Gastroesophageal sphincter (tissue), 4 donors: ENCODE data around the gene CNNM3. TPM values are rescaled to one million over a fixed set of nuclear protein-coding genes. Genes with fewer than 3 reads are reported as not detected.
A peak's percentile ranks its signal among the peaks of the same experiment; 100 is the strongest.

Source experiments
- ATAC-seq: fragments of 150-250 bp; one replicate; pipeline ENCODE4 v1.9.1; 2016; ENCODE audit warnings: mild to moderate bottlenecking, moderate library complexity
- H3K27ac ChIP-seq, 4 donors: fragments of 200-600 bp; sonication (generic) in 3 of 4; 1 replicate in 3 of 4; 2 replicates in 1 of 4; pipeline ENCODE4 v1.5.1; 2016 to 2019
- H3K27me3 ChIP-seq: fragments of 200-600 bp; sonication (generic); one replicate; pipeline ENCODE4 v1.5.1; 2019
- H3K36me3 ChIP-seq, 2 donors: fragments of 200-600 bp; sonication (generic); one replicate each; pipeline ENCODE4 v1.5.1; 2019; ENCODE audit warnings: control low read depth in 1 of 2
- H3K4me1 ChIP-seq, 3 donors: fragments of 200-600 bp; sonication (generic); 1 replicate in 2 of 3; 2 replicates in 1 of 3; pipeline ENCODE4 v1.5.1; 2016 to 2019; ENCODE audit warnings: control low read depth in 2 of 3
- H3K4me3 ChIP-seq, 2 donors: fragments of 200-600 bp; sonication (generic); one replicate each; pipeline ENCODE4 v1.5.1; 2019; ENCODE audit warnings: mild to moderate bottlenecking in 1 of 2, moderate library complexity in 1 of 2
- H3K9me3 ChIP-seq, 3 donors: fragments of 200-600 bp; sonication (generic); one replicate each; pipeline ENCODE4 v1.5.1; 2017 to 2019; ENCODE audit warnings: control low read depth in 2 of 3
- CTCF ChIP-seq, 4 experiments: fragments of 200-600 bp in 2 of 4; fragments of 450-650 bp in 2 of 4; sonication (generic) in 1 of 4; IDR thresholded peaks; one replicate each; pipeline ENCODE4 v1.5.1; 2017 to 2019; ENCODE audit warnings: antibody characterized with exemption in 4 of 4, mild to moderate bottlenecking in 2 of 4, moderate library complexity in 2 of 4
- EP300 ChIP-seq: sonication (generic); formaldehyde crosslinking; IDR thresholded peaks from one replicate; pipeline ENCODE4 v1.6.1; 2017; ENCODE audit warnings: antibody characterized with exemption, mild to moderate bottlenecking
- POLR2A ChIP-seq, 2 donors: fragments of 450-650 bp; IDR thresholded peaks; one replicate each; pipeline ENCODE4 v1.6.1; 2017; ENCODE audit warnings: antibody characterized with exemption in 2 of 2, mild to moderate bottlenecking in 2 of 2, moderate library complexity in 1 of 2
- POLR2AphosphoS5 ChIP-seq: sonication (generic); formaldehyde crosslinking; IDR thresholded peaks from one replicate; pipeline ENCODE4 v1.6.1; 2017; ENCODE audit warnings: antibody characterized with exemption
- WGBS, 2 donors: methylation state at CpG; one replicate each; pipeline ENCODE4 v1.1.5; 2018; ENCODE audit warnings: low coverage in 1 of 2; 5-methylcytosine and 5-hydroxymethylcytosine counted together
- total RNA-seq, 4 donors: library from RNA; depleted of rRNA; stranded (reverse); fragments of >200 nt; gene quantifications; one replicate each; pipeline ENCODE4 v1.1.0, GENCODE V29; 2016

CNNM3 gene
- total RNA-seq, 4 donors from 2014 or later: 10.4 to 21.6 (median 18.9) TPM

- Histone ChIP-seq H3K9me3 (no peaks in the 10 kb centered on the region), H3K27me3 (no peaks in the 10 kb centered on the region), H3K4me3 (no peak overlapping the region), H3K36me3 (no peaks in the 10 kb centered on the region), H3K4me1 (peaks cover 0 to 27% (median 4%) of the 10 kb centered on the region in 3 donors), H3K27ac (no peak overlapping the region)
- TF ChIP-seq POLR2AphosphoS5 (no peak), EP300 (no peak), CTCF (IDR thresholded peaks at IDR 0.05) (no peak), POLR2A (IDR thresholded peaks at IDR 0.05) (no peak)
- ATAC-seq: no peak
- 0 to 50% methylated on average over 1 of the region's 1 CpG for WGBS, 2 donors
Measured at GRCh38 chr2:96775160-96775559, 40.9 kb upstream of the CNNM3 start.

- H3K4me3 ChIP-seq: no peak overlapping the region
- H3K4me1 ChIP-seq: peaks cover 0 to 24% (median 9%) of the 10 kb centered on the region in 3 donors
- no peak overlapping the region for H3K27ac ChIP-seq
- no peaks in the 10 kb centered on the region for H3K36me3 ChIP-seq
- 80 to 85% methylated on average over 3 of the region's 4 CpGs for WGBS, 2 donors
- no peak for TF ChIP-seq CTCF (IDR thresholded peaks at IDR 0.05)
- TF ChIP-seq EP300: no peak
- TF ChIP-seq POLR2AphosphoS5: no peak
- no peak for TF ChIP-seq POLR2A (IDR thresholded peaks at IDR 0.05)
- H3K9me3 ChIP-seq: no peaks in the 10 kb centered on the region
- H3K27me3 ChIP-seq: no peaks in the 10 kb centered on the region
- ATAC-seq: no peak
Measured at GRCh38 chr2:96783388-96783787, 32.7 kb upstream of the CNNM3 start.

- H3K36me3 ChIP-seq: no peaks in the 10 kb centered on the region
- no peaks in the 10 kb centered on the region for H3K27me3 ChIP-seq
- H3K4me3 ChIP-seq: no peak overlapping the region
- ATAC-seq: no peak
- WGBS, 2 donors: 82% methylated on average over 2 of the region's 3 CpGs; no CpG with 5 or more reads in 1 of the 2 donors
- no peak for TF ChIP-seq POLR2A (IDR thresholded peaks at IDR 0.05)
- TF ChIP-seq POLR2AphosphoS5: no peak
- no peak for TF ChIP-seq EP300
- TF ChIP-seq CTCF (IDR thresholded peaks at IDR 0.05): no peak
- peaks cover 0 to 36% (median 15%) of the 10 kb centered on the region in 3 donors for H3K4me1 ChIP-seq
- no peaks in the 10 kb centered on the region for H3K9me3 ChIP-seq
- H3K27ac ChIP-seq: peak overlapping the region in 2 of 4 donors; percentile 67 to 71
Measured at GRCh38 chr2:96787411-96787810, 28.7 kb upstream of the CNNM3 start.

GRCh38 chr2:96788442-96789244 is 27.4 kb upstream of the CNNM3 start:
- peaks cover 0 to 45% (median 15%) of the 10 kb centered on the region in 3 donors for H3K4me1 ChIP-seq
- peak overlapping the region in 3 of 4 donors; percentile 59 to 71 (median 67) for H3K27ac ChIP-seq
- H3K27me3 ChIP-seq: no peaks in the 10 kb centered on the region
- 75 to 80% methylated on average over 2 to 4 of the region's 17 CpGs for WGBS, 2 donors
- no peak overlapping the region for H3K4me3 ChIP-seq
- TF ChIP-seq CTCF (IDR thresholded peaks at IDR 0.05): no peak
- TF ChIP-seq POLR2AphosphoS5: no peak
- TF ChIP-seq EP300: no peak
- TF ChIP-seq POLR2A (IDR thresholded peaks at IDR 0.05): no peak
- H3K9me3 ChIP-seq: no peaks in the 10 kb centered on the region
- no peaks in the 10 kb centered on the region for H3K36me3 ChIP-seq
- ATAC-seq: peak; percentile 69

GRCh38 chr2:96789245-96789617 is 26.8 kb upstream of the CNNM3 start:
- no peak for ATAC-seq
- 0 to 100% methylated on average over 1 of the region's 6 CpGs for WGBS, 2 donors
- peaks cover 0 to 45% (median 15%) of the 10 kb centered on the region in 3 donors for H3K4me1 ChIP-seq
- TF ChIP-seq POLR2AphosphoS5 (no peak), CTCF (IDR thresholded peaks at IDR 0.05) (no peak), POLR2A (IDR thresholded peaks at IDR 0.05) (no peak), EP300 (no peak)
- no peaks in the 10 kb centered on the region for H3K27me3 ChIP-seq
- H3K27ac ChIP-seq: peak overlapping the region in 2 of 4 donors; percentile 67 to 71
- no peak overlapping the region for H3K4me3 ChIP-seq
- no peaks in the 10 kb centered on the region for H3K36me3 ChIP-seq
- H3K9me3 ChIP-seq: no peaks in the 10 kb centered on the region
